KG1 (cell line): ENCODE data around the gene DNAH14.
"Not testable (repeated sequence)": the region's sequence is repeated elsewhere in the genome, so short reads cannot be mapped to it uniquely, and the experiment has no call there.

ENCODE experiments used
- DNase-seq: peaks from one replicate; lab custom pipeline; 2025; lab: John Stamatoyannopoulos, UW

Gene DNAH14

GRCh38 chr1:224929335-224930237 is at the start of gene DNAH14:
Gene DNAH14, plus strand, starts transcription at chr1:224929675. Its CDS starts 23,028 bp downstream, at chr1:224952703.
- peak; percentile 44 for DNase-seq

DNA sequence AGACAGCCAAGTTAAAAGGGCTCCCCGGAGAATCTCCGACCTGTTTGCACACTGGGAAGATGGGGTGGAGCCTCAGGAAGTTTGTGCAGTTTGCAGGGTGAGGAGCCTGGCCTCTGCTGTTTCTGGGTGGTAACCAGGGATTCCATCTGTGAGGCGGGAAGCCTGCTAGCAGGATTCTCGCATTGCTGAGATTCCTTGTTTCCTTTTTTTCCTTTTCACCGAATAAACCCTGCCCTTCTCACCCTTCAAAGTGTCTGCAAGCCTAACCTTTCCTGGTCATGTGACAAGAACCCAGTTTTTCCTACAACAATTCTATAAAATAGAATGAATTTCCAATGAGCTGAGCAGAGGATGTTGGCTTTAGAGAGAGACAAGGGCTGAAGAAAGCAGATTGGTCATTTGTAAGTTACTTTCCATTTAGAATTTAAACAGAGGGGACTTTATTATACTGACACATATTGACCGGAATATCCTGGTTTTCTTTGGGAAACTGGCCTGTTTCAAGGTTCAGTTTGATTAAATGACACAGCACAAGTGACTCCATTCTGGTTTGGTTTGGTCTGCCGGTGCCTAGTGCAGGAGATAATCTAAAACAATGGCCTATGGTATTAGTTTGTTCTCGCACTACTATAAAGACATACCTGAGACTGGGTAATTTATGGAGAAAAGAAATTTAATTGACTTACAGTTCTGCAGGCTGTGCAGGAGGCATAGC is 48.7 kb upstream of the DNAH14 start:
- no peak for DNase-seq

GRCh38 chr1:224881308-224881692 is 48.2 kb upstream of the DNAH14 start:
- not testable (repeated sequence) for DNase-seq

- no peak for DNase-seq
Observed at GRCh38 chr1:224881762-224882211, 47.7 kb upstream of the DNAH14 start.

- DNase-seq, result no peak
Observed at GRCh38 chr1:224882264-224882663, 47.2 kb upstream of the DNAH14 start.

GRCh38 chr1:224883091-224883490 is 46.4 kb upstream of the DNAH14 start:
- DNase-seq, result no peak

DNA sequence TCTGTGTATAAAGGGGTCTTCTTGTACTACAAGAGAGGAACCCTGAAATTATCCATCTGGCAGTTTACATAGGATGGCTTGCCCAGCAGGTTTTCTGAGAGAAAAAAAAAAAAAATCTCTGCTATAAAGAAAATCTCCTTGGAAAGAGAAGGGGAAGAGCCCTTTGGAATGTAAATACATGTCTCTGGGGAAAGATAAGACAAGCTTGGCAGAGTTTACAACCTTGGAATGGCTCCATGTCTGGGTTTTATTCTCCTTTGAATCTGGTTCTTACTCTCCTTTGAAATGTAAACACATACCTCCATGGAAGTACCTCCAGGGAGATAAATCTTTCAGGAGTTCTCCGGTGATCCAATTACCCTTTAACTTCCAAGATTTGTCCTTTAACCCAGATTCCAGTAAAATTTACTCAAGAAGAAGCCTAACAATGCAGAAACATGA is 45.1 kb upstream of the DNAH14 start:
- DNase-seq, result no peak

- DNase-seq, result not testable (repeated sequence)
Observed at GRCh38 chr1:224885376-224885775, 44.1 kb upstream of the DNAH14 start.

DNA sequence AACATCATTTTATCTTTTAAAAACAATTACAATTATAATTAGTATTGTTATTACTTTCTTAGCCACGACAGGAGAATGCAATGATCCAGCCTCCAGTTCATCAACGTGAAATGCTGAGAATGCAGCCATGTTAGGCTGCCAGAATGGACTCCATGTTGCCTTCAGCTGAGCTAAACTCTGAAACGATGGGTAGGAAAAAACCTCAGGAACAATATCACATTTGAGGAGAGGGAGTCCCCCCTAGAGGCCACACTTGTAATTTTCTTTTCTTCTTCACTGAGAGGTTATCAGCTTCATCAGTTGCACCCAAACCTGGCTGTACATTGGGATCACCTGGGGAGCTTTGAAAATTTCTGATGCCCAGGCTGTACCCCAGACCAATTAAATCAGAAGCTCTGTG is 34.6 kb upstream of the DNAH14 start:
- no peak for DNase-seq

GRCh38 chr1:224896130-224896781 is 33.2 kb upstream of the DNAH14 start:
- DNase-seq, result no peak

GRCh38 chr1:224897529-224898327 is 31.7 kb upstream of the DNAH14 start:
- DNase-seq, result no peak

DNA sequence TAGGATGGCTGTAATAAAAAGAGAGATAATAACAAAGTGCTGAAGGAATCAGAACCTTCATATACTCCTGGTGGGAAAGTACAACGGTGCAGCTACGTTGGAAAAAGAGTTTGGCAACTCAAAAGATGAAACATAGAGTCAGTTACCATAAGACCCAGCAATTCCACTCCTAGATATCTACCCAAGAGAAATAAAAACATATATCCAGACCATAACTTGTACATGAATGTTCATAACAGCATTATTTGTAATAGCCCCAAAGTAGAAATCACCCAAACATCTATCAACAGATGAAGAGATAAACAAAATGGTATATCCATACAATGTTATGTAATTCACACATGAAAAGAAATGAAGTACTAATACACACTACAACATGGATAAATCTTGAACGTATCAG is 30.5 kb upstream of the DNAH14 start:
- no peak for DNase-seq

- DNase-seq, result no peak
Observed at GRCh38 chr1:224900062-224900630, 29.3 kb upstream of the DNAH14 start.

DNA sequence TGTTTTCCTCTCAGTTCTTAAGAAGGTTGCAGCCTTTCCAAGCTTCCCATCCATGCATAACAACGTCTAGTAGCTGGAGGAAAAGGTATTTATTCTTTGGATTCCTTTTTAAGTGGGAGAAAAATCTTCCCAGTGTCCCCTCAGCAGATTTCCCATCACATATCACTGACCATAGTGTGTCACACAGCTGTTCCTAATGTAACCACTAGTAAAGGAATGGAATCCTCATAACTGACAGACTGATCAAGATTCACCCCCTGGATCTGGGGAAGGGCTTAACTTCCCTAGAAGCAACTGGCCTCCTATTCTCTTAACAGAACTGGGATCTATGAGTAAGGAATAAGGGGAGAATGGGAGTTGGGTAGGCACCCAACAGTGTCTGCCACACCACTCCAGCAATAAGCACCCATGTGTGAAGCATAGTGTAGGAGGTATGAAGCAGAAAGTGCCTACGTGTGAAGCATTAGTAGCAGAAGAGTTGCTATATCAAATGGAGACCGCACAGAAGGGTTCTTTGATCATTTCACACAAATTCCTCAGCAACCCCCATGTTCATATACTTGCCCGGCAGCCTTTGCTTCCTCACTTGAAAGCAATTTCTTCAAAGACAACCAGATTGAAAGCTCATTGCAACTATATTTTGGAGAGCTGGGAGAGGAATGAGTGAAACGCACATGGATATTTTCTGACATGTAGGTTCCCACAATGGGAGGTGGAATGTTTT is 28.2 kb upstream of the DNAH14 start:
- no peak for DNase-seq

GRCh38 chr1:224903955-224904354 is 25.5 kb upstream of the DNAH14 start:
- no peak for DNase-seq

DNA sequence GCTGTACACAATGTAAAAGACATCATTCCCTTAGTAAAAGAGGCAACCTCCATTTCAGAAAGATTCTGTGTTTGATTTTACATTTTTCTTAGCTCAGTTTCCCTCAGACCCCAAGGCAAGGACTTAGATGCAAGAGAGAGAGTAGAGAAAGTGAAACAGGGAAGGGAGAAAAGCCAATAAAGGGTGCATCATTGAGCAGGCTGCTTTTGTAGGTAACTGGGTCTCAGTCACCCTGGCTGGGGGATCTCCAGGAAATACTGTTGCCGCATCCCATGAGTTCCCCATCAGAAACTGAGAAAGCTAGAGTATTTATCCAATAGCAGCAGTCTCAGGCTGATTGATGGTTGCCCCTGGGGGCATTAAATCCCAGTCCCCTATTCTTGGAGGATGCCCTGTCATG is 23.1 kb upstream of the DNAH14 start:
- no peak for DNase-seq

DNA sequence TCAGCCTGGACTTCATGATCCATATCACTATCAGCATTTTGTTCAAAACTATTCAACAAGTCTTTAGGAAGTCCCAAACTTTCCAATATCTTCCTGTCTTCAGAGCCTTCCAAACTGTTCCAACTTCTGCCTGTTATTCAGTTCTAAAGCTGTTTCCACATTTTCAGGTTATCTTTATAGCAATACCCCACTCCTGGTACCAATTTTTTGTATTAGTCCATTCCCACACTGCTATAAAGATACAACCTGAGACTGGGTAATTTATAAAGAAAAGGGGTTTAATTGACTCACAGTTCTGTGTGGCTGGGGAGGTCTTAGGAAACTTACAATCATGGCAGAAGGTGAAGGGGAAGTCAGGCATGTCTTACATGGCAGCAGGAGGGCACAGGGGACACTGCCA is 18.3 kb upstream of the DNAH14 start:
- DNase-seq, result no peak

DNA sequence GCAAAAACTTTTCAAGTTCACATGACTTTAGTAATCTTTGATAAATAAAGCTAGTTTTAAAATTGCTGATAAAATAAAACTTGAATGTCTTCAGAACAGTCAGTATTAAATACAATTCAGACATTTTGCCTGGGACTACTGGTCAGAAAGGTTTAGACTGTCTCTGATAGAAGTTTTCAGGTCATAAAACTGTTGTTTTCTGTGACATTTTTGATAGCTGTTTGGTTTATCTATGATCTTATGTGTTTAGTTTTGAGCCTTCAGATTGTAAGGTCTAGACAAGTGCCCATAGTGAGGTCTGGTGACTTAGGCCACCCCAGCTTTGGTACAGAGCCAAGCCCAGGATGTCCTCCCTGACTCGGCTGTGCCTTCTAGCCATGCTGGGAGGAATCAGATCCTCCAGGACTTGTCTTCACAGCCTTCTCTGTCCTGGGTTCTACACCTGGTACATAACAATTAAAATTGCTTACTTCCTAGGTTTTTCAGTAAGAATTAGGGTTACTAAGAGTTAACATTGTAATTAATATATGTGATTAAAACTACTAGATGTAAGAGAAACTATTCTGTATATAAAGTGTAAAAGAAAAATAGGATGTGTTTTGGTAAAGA is 15.1 kb upstream of the DNAH14 start:
- no peak for DNase-seq

GRCh38 chr1:224919508-224919907 is 10.0 kb upstream of the DNAH14 start:
- DNase-seq, result no peak

GRCh38 chr1:224920930-224921329 is 8.5 kb upstream of the DNAH14 start:
- no peak for DNase-seq
